HG03432 (cell line): ENCODE results near the gene FREY1.

Source experiments
- ATAC-seq: cut with Tn5 transposase; IDR thresholded peaks from one replicate; pipeline ENCODE4 v1.9.1; 2021; ENCODE audit warnings: mild to moderate bottlenecking, moderate library complexity; ENCODE audit not compliant: unreplicated experiment

The FREY1 gene

DNA sequence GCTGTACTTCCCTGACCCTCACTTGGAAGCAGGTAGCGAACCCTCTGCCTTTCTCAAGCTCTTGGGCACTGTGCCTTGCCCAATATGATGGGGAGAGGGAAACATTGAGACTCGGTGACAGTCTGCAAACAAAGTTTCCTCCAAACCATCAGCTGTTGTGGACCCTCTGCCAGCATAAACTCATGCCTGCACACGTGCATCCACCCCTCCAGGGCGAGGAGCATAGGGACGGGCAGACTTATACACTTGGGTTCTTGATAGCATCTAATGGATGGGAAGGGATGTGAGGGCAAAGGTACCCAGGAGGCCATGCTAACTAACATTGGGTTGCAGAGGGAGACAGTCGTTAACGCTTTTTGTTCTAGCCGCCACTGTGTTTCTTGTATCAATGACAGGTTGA is 29.9 kb downstream of the FREY1 start:
- ATAC-seq, result no peak

DNA sequence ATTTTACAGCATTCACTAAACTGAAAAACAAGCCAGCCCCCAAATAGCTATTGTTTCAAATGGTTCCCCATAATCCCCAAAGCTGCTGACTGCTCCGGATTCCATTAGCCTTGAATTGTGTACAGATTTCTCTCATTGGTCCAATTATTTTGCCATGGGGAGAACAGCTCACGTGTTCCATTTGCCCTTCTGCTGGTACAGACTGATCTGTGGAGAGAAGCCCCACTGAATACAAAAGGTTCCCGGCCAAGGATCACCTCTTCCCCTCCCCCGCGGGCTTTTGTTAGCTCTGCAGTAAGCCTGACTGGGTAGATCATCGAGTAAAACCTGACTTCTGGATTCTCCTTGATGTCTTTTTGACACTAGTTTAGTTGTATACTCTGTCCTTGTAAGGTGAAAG is 30.7 kb downstream of the FREY1 start:
- ATAC-seq, result no peak

DNA sequence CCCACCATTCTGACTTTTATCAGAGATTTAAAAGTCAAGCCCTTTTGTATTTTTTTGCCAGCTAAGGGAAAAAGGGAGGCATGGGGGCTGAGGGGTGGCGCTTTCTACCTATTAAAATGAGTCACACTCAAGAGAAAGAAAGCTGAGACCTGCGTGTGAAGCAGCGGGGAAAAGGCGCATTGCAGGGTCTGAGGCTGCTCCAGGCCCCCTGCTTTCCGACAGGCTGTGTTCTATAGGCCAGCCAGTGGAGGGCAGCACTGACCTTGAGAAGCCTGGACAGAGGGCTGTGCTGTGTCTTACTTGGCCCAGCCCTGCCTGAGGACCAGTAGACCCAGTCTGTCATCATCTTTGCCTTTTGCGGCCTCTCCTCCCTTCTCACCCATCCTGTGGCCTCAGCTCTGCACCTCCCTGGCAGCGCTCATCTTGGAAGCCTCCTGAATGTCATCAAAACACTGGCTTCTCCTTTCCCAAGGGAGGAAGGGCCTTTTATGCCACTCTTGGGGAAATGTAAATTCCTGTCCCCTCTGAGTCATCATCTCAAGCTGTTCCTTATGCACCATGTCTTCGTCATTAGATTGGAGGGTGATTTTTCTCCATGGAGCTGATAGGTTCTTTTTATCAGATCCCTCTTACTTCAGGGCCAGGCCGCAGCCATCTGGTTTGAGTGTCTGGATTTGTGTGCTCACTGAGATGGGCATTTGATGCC is 34.3 kb downstream of the FREY1 start:
- no peak for ATAC-seq

DNA sequence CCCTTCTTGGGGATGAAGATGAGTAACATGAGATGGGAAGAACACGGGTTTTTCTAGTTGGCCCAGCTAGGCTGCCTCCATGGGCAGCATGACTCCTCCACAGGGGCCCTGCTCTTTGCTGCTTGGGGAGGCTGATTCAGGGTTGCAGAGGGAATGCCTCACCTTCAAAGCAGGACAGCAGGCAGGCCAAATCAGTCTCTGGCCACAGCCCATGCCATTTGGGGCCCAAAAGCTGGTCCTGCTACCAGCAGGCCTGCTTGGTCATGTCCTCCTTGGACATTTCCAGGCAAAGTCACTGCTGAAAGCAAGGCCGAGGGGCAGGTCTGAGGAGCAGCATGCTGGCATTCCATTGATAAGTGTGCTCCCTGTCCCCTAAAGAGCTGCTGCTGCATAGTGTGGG is 35.4 kb downstream of the FREY1 start:
- no peak for ATAC-seq

DNA sequence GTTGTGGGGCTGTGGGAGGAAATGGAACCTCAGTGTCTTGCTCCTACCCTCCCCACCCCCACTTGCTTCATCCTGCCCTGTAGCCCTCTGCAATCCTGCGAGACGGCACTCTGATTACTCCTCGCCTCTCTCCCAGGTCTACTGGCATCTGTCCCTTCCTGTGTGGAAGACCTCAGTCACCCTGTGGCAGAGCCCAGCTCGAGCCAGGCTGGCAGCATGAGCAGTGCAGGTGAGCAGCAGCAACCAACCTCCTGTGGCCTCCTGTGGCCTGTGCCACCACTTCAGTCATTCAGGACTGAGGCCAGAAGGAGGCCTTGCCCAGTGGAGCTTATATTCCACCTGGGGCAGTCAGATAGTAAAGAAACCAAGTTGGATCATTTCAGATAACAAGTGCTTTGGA is 36.4 kb downstream of the FREY1 start:
- ATAC-seq, result no peak

DNA sequence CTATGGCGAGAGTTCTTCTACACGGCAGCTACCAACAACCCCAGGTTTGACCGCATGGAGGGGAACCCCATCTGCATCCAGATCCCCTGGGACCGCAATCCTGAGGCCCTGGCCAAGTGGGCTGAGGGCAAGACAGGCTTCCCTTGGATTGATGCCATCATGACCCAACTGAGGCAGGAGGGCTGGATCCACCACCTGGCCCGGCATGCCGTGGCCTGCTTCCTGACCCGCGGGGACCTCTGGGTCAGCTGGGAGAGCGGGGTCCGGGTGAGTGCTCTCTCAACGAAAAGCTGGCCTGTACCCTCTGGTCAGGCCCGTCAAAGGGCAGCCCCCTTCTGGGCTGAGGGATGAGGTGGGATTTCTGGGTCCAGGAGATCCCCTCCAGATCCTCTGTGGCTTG is 37.5 kb downstream of the FREY1 start:
- ATAC-seq, result no peak

DNA sequence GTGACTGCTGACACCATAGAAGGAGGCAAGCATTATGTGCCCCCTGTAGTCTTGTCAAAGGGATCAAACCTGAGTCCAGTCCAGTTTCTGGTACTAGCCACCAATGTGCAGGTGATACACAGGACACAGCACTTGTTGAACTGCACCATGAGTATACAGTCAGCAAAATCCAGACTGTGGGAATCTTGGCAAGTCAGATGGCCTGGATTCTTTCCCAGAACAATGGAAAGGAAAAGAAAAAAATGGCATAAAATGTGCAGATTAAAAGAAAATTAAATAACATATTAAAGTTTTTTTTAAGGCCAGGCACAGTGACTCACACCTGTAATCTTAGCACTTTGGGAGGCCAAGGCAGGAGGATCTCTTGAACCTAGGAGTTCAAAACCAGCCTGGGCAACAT is 43.0 kb downstream of the FREY1 start:
- ATAC-seq, result no peak

DNA sequence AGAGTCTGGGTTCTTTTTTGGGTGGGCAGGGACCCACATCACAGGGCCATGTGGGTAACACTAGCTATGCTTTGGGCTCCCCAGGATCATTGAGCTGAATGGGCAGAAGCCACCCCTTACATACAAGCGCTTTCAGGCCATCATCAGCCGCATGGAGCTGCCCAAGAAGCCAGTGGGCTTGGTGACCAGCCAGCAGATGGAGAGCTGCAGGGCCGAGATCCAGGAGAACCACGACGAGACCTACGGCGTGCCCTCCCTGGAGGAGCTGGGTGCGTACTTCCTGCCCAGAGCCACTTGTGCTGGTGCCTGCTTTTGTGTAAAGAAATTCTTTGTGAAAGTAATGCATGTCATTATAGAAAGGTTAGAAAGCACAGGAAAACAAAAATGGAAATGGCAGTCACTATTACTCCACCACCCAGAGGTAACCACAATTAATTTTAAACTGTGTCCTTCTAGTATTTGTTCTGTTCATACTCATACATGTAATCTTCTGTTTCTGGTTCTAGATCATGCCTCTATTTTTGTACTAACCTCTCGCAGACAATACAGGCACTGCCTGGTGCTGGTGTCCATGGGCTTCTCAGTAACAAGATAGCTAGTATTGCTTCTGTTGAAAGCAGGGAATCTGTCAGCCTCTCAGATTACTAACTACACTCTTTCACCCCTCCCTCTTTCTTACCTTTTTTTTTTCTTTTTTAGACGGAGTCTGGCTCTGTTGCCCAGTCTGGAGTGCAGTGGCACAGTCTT is 46.1 kb downstream of the FREY1 start:
- ATAC-seq, result no peak

DNA sequence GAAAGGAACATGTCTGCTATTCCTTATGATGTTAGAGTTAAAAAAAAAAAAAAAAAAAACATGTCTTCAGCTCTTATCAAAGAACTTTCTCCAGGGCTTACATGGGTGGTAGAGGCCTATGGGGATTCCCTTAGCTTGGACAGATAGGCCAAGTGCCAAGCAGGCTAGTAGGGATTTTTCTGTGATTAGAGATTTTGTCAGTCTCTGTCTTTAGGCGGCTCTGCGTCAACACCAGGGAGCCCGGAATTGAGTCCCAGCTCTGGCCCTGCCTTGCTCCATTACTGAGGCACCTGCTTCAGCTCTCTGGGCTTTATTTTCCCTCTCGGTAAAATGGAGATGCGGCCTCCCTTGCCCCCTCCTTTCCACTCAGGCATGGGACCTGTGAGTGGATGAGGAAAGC is 46.7 kb downstream of the FREY1 start:
- ATAC-seq, result no peak

DNA sequence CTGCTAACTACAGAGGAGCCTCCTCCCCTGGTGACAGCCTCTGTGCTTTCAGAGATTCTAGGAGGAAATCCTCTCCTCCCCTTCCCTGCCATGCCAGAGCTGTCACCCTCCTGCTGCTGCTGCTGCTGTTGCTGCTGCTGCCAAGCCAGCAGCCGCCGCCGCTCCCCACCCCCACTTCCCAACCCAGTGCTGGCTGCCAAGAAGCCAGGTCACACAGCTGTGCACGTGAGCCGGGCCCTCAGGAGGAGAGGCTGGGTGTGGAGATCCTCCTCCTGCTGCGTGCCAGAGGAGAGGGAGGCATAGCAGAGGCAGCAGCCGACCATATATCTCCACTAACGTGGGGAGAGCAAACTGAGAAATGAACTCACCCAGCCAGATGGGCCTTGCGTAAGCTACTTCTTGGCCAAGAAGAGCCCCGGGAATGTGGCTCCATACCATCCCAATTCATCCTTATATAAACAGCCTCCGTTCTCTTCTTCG is 47.4 kb downstream of the FREY1 start:
- ATAC-seq, result no peak

DNA sequence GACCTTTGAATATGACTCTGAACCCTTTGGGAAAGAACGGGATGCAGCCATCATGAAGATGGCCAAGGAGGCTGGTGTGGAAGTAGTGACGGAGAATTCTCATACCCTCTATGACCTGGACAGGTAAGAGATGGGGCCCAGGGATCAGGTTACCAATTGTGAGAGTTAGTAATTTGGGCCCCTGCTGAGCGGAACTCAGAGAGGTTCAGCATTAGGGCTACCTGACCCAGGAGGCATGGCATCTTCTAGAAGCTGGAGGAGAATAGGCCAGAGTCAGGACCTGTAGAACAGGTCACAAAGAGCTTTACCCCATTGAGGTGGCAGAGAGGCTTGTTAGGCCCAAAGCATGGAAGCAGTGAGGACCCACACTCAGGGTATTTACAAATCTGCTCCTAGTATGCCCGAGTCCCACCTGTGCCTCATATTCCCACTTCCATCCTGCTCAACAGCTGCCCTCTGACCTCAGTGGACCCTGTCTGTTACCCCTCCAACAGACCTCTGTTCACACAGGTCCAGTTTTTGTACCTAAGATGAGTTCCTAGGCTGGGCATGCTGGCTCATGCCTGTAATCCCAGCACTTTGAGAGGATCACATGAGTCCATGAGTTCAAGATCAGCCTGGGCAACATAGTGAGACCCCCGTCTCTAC is 48.2 kb downstream of the FREY1 start:
- ATAC-seq, result no peak

DNA sequence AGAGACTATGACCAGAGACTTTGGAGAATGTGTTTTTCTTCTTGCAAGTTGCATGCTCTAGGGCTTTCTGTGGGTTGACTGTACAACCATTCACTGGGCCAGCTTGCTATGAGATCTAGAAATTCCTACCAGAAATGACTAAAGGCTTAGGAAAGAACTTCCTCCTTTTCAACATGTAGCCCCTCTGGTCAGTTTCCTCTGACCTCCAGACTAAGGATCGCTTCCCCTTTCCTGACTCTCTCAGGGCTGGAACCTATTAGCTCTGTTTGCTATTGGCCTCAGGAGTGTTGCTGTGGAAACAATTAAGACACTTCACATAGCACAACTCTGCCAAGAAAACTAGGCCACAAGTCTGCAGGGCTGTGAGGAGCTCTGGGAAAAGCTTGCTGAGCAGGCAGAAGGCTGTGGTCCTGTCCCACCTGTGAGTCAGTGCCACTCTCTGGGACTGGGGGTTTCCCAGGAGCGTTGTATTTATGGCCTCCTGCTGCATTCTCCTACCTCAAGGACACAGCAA is 49.1 kb downstream of the FREY1 start:
- ATAC-seq, result no peak
